Measurements from ENCODE around the gene ZHX3.

The ZHX3 gene

DNA sequence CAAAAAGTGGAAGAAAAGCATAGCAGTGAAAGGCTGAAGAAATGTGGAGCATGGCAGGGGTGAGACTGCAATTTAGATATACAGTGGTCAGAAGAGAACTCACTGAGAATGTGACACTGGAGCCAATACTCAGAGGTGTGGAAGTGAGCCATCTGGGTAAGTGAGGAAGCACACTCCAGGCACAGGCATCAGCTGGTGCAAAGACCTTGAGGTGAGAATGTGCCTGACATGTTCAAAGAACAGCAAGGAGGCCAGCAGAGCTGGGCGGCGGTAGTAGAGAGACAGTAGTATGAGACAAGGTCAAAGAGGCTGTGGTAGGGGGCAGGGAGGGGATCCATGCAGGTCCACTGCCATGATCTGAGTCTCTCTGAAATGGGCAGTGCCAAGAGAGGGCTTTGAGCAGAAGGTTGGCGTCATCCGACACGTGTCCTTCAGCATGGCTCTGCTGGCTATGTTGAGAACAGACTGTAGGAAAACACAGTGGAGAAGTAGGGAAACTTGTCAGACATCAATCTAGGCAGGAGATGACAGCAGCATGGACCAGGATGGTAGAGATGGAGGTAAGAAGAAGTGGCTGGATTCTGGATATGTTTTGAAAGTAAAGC is 95.8 kb downstream of the ZHX3 start:
- DNase-seq, result no peak

DNA sequence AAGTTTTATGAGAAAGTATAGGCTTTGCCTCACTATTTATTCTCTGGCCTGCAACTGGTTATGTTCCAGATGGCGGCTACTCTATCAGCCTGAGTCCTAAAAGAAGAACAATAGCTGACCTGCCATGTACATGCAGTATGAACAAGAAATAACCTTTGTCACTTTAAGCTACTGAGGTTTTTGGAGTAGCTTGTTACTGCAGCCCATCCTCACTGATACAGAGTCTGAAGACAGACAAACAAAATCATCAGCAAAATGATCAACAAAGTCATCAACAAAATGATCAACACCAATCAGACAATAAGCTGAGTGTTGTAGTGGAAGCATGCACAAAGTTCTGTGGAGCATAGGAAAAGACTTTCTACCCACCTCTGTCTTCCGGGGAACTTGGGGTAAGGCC is 97.7 kb downstream of the ZHX3 start:
- no peak for DNase-seq

DNA sequence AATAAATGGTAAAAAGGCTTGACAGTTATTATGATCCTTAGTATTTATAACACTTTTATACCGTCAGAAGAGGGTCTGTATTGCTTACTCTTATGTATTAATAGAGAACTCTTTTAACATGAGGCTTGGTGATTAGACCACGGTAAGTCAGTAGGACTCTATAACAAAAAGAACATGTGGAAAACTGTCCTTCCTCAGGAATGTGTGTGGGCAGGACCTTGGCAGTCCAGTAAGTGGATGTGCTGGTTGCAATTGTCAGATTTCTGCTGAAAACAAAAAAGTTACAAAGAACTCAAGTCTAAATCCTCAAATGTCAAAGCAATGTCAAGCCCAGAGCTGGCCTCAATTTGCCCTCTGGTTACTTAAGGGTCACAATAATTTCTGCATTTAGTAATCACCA is 99.1 kb downstream of the ZHX3 start:
- no peak for DNase-seq

DNA sequence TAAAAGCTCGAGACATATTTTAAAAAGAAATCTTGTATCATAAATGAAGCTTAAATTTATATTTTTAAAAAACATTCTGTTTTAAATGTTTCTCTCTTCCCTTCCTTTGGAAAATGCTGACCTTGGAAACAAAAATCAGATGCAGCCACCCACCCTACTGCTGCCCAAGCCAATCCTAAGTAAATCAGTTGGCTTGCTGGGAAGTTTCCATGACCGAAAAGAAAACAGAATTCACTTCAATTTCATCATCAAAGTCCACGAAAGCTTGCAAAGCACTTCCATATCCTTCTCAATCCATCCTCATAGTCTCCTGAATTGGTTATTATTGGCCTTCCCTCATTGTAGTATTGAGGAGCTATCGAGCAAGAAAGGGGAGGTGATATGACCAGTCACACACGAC is 100.1 kb downstream of the ZHX3 start:
- DNase-seq, result no peak

DNA sequence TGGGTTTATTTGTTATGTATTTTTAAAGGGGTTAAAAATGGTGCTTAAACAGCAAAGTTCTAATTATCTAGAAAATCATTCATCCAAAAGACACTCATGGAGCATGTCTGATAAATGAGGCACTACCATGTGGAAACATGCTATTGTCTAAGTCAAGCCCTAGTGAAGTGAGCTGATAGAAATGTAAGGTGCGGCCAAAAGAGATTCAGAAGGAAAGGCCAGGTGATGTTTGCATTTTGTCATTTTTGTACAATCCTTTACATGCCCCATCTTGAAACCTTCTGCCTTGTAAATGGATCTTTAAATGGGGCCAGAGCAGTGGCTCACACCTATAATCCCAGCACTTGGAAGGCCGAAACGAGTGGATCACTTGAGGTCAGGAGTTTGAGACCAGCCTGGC is 102.9 kb downstream of the ZHX3 start:
- no peak for DNase-seq

DNA sequence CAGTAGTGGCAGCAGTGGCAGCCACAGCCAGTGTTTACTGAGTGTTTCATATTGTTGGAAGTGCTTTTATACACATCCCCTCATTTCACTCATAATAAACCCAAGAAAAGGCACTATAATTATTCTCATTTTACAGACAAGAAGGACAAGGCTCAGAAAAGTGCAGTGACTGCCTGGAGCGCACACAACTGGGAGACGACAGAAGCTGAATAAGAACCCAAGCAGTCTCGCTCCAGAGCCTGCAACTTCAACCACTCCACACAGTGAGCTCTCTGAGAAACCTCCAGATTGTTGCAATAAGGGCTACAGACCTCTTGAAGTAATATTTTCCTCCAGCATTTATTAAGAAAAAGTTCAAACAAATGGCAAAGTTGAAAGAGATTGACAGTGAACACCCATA is 103.3 kb downstream of the ZHX3 start:
- DNase-seq, result no peak

DNA sequence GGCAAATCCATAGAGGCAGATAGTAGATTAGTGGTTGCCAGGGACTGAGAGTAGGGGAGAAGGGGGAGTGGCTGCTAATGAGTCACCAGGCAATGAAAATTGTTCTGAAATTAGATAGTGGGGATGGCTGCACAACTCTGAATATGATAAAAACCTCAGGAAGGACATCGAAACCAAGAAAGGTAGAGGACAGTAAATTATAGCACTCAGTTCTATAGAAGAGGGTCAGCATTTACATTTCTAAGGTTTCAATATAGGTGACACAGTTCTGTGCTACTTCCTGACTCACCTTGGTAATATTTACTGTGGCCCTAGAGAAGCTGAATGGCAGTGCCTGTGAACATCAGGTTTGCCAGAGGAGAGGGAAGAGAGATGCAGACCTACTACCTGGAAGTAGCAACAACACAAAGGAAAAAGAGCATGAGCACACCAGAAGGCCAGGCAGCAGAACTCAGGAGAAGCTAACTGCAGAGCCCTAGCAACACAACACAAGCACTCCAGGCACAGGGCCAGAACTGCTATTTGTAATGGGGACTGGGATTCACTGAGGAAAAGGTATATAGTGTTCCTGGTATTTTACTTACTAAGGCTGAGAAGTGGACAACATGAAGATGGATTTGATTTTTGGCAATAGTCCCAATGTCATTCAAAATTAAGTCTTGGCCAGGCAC is 104.2 kb downstream of the ZHX3 start:
- no peak for DNase-seq

DNA sequence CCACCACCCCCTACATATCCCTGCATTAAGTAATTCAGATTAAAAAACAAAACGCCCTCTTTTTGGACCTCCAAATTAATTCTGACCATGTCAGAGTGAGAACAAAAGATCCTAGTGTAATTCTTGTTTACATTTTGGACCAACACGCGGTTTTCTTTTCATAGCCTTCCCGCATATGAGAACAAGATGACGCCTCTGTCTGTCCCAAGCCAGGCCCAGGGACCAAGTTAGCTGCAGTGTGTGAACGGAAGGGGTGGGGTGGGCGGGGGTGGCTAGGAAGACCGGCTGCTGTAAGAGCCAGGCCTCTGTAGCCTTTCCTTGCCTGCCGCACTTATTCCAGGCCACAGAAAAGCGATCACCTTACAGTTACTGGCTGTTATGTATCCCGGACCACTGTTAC is 112.2 kb downstream of the ZHX3 start:
- no peak for DNase-seq

DNA sequence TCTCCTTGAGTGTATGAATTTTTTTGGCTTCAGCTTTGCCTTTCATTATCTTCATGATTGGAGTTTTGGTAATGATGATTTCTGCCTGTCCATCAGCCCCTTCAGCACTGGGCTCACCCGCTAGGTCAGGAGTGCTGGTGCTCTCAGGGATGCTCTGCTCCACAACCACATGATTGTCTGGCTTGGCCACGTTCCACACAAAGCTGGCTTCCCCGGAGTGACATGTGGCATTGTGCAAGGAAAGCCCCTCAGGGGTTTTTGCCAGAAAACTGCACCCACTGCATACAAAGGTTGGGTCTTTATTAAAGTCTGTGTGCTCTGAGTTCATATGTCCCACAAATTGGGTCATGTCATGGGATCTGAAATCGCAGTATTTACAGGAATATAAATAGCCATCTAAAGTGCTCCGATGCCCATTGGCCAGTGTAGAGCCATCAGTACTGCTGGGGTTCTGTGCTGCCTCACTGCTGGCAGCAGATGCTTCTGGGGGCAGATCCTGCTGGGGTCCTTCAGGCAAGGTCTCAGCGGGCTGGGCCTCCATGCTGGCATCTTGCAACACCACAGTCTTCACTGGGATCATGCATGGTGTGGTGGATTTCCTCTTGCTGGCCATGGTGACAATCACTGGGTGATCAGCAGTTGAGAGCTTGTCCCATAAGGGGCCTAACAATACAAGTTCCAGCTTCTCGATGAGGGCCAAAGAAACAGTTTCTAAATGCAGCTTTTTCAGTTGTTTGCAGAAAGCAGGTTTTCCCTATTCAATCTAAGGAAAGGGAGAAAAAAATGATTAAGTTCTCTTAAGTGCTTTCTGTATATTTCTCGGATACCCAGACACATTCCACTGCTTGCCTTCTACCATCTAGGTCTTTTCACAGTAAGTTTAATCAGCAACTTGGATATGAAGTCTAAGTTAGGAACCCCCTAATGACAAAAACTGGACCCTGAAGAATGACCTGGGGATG is 112.9 kb downstream of the ZHX3 start:
- no peak for DNase-seq

DNA sequence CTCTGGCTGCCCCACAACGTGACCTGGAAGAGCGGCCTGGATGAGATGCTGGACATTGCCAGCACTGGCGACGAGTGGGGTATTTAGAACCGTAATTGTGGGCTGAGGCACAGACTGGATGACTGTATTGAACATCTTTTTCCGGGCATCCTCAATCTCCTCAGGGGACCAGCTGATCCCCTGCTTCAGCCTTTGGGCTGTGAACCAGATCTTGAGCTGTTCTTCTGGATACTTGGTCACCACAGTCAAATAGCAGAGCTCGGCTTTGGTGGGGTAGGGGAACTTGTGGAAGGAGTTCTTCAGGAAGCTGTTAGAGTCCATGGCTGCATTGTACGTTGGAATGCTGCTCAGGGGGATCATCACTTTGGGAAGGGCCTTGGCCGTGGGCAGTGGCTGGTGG is 113.9 kb downstream of the ZHX3 start:
- DNase-seq, result no peak

DNA sequence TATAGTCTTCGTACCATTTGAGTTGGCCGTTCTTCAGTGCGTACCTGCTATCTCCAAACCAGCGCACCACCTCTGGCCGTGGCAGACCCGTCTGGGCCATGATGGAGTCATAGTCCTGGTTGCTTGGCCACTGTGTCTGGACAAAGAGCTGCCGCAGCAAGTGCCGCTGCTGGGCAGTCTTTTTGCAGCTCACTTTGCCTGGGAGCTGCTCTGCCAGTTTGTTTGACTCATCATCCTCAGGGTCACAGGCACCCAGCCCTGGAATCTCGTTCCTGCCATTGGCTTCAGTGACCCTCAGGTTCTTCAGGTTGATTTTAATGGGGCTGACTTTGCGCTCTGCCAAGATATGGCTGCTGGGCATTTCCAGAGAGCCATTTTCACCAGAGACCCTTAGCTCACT is 115.1 kb downstream of the ZHX3 start:
- no peak for DNase-seq

DNA sequence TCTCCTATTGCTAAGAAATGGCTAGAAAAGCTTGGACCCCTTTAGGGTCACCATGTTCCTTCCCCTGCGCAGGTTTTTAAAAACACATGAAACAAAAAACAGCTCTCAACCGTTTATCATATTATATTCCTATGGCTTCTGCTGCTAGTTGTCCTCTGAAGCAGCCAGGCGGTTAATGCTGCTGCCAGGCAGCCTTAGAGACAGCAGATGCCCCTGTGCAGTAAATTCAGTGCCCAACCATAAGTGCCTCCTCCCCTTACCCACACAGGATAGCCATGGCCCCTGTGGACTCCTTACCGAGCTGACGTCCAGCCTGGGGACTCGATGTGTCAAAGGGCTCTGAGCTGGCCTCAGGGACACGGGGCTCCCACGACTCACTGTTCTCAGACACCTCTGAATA is 115.8 kb downstream of the ZHX3 start:
- no peak for DNase-seq

DNA sequence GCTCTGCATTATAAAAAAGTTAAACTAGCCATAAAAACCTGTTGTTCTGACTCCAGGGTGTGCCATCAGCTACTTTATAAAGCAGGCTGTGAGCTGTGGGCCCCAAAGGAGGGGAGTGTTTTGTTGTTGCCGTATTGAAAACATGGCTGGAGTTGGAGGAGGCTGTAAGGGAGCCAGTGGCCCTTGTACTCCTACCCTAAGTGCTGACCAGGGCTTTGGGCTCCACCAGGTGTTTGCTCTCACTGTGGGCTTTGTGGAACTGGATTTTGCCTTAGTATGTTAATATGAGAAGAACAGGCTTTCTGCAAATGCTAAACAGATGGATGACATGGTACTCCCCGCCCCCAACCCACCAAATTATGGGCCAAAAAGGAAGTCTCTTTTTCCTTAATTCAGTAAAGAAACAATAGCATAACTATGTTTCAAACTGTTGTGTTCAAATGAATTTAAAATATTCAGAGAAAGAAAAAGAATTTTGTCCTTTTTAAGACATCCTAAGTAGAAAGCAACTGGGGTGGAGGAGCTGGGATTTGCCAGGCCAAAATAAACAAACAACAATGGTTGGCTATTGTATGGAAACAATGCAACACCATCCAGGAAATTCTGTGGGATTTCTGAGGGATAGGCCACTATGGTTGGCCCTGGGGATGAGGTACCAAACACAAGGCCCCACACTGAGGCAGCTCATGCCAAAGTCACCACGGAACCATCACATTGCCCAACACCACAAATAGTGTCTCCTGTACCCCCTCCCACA is 116.9 kb downstream of the ZHX3 start:
- no peak for DNase-seq

DNA sequence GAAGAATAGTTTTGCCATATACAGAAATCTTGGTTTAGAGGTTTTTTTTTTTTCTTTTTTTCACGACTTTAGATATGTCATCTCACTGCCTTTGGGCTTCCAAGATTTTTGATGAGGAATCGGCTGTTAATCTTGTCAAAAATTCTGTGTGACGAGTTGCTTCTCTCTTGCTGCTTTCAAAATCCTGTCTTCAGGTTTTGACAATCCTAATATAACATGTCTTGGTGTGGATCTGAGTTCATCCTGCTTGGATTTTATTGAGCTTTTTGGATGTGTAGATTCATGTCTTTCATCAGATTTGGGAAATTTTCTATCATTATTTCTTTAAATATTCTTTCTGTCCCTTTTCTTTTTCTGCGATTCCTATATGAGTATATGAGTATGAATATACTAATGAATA is 119.1 kb downstream of the ZHX3 start:
- no peak for DNase-seq

DNA sequence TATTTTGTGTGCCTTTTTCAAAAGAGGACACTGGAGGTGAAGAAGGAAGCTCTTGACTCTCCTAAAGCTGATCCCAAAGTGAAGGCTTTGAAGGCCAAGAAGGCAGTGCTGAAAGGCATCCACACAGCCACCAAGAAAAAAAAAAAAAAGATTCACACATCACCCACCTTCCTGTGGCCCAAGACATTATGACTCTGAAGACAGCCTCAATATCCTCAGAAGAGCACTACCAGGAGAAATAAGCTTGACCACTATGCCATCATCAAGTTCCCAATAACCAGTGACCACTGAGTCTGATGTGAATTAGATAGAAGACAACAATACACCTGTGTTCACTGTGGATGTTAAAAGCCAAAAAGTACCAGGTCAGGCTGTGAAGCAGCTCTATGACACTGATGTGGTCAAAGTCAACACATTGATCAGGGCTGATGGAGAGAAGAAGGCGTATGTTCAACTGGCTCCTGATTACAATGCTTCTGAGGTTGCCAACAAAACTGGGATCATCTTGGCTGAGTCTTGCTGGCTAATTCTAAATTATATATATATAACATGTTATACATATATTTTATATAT is 120.8 kb downstream of the ZHX3 start:
- no peak for DNase-seq

DNA sequence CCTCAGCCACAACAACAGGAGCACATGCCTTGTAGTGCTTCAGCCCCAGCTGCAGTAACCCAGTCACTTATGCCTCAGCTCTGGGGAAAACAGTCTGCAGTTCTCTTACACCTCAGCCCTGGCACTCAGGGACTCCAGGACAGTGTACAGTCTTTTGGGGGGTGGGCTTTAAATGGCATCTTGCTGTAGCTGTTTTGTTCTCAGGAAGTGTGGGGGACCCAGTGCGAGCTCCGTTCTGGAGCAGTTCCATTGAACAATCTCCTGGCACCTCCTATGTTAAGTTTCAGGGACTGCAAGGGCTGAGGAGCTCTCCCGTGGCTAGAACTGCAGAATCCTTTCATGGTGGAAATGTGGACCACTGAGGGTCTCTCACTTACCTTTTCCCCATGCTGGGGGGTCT is 125.0 kb downstream of the ZHX3 start:
- no peak for DNase-seq

DNA sequence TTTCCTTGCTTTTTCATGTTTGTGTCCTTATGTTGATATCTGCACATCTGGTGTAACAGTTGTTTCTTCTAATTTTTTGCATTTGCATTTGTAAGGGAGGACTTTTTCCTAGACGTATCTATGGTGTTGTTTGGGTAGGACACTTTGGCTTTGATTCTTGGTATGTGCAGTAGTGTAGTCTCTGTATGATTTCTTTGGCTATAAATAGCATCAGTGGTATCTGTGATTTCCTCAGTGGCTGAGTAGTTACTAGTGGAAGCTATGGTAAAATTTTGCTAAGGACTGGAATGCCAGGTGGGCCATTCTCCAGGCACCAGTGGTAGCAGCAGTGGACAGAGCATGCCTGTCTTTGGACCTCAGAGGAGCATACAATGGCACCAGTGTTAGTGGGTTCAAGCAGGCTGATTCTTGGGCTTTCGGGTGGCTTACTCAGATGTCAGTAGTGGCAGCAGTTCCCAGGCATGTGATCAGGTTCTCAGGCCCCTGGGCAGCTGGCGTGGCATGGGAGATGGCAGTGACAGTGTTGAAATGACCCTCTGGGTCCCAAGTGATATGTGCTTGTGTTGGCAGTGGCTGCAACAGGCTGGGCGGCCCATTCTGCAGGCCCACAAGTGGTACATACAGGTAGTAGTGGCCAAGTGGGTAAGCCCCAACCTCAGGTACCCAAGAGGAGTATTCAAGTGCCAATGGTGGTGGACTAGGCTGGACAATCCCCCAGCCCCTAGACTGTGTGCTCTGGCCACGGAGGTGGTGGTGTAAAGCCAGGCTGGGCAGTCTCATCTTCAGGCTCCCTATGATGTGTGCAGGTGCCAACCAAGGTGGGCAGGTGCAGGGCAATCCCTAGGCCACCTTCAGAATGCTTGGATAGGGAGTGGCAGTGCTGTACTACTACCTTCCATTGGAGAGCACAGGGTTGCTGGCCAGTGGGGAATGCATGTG is 125.7 kb downstream of the ZHX3 start:
- DNase-seq, result no peak

DNA sequence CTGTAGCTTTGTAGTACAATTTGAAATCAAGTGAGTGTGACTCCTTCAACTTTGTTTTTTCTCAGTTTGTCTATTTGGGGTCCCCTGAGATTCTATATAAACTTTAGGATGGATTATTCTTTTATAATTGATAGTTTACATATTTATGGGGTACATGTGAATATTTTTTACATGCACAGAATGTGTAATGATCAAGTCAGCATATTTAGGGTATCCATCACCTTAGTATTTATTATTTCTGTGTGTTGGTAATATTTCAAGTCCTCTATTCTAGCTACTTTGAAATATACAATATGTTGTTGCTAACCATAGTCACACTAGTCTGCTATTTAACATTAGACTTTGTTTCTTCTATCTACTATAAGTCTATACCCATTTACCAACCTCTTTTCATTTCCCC is 129.9 kb downstream of the ZHX3 start:
- DNase-seq, result no peak

DNA sequence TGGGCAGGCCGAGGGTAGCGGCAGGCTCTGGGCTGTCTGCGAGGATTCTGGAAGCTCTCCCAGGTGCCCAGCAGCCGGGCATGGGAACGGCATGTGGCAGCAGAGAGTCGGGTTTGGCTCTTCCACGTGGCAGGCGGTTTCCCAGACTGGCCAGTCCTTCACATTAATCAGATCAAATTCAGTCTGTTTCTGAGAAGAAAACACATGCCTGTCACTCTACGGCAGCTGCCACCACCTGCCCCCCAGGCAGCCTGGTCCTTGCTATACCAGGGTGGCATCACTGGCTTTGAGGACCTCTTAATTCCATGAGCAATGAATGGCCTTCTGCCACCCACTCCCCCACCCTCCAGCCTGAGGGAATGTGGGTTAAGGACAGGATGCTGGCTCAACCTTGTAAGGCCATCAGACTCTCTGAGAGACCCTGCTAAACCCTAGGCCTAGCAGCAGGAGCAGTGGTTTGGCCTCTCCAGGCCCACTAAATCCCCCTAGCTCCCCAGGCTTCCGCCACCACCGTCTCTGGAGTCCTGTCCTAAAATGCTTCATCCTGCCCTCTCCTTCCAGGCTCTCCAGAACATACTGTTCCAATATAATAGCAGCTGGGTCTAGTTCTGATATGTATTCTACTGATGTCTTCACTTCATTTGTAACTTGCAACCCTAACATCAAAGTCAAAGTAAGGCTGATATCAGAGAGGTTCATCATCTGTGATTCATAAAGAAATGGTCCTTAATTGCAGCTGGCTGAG is 132.3 kb downstream of the ZHX3 start:
- DNase-seq, result no peak

DNA sequence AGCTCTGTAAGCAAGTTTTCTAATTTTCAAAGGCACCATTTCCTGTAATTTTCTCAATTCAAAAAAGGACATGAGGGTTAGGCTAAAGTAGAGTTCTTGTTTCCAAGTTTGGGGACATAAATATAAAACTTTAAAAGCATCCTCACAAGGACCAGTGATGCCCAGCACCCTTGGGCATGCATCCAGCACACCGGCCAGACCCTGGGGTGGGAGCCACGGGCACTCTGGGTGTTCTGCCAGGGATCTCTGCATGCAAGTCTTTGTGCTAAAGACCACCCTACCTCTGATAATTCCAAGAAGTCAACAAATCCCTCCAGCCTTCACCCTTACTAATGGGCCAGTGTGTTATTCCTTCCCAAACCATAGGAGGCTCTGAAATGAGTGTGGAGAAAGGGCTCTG is 133.7 kb downstream of the ZHX3 start:
- no peak for DNase-seq

DNA sequence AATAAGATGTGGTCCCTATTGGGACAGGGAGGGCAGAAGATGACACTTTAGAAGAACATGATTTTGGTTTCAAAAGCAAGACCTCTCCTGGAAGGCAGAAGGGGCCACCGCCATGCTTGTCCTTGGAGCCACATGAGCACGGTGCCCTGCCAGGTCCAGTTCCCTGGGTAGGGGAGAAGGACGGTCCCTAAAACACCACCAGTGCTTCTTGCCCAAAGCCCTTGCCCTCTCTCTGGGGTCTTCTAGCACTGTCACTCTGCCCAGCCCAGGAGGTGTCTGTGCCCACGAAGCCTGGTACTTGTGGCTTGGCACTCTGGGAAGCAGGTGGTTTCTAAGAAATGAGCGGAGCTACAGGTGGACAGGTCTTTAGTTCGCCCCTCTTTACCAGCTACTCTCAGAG is 134.1 kb downstream of the ZHX3 start:
- DNase-seq, result no peak

All from CD4-positive, alpha-beta T cell treated with Interleukin-4 for 4 hours (primary cell).